OCI-LY1 (cell line): ENCODE results near the gene ZNF334.

Source experiments
- H2AFZ ChIP-seq: fragments of 200-600 bp; sonication (generic), shearing (Covaris generic); 2 replicates; pipeline ENCODE4 v1.6.0; 2014; ENCODE audit warnings: antibody characterized with exemption, mild to moderate bottlenecking, low read length
- H3F3A ChIP-seq: fragments of 200-600 bp; sonication (generic), shearing (Covaris generic); 2 replicates; pipeline ENCODE4 v1.6.0; 2014; ENCODE audit warnings: mild to moderate bottlenecking, antibody characterized with exemption, low read length, moderate library complexity; ENCODE audit not compliant: insufficient read depth
- H3K27ac ChIP-seq: fragments of 200-600 bp; sonication (generic); 2 replicates; pipeline ENCODE4 v1.5.1; 2014; ENCODE audit warnings: low read length, mixed run types, mild to moderate bottlenecking, low read depth; ENCODE audit not compliant: poor library complexity, severe bottlenecking
- H3K27me3 ChIP-seq: fragments of 200-600 bp; sonication (generic); 2 replicates; pipeline ENCODE4 v1.6.0; 2014; ENCODE audit warnings: antibody characterized with exemption, mild to moderate bottlenecking, low read length, moderate library complexity; ENCODE audit not compliant: insufficient read depth
- H3K36me3 ChIP-seq: fragments of 200-600 bp; sonication (generic); 2 replicates; pipeline ENCODE4 v1.6.1; 2014; ENCODE audit warnings: mild to moderate bottlenecking, antibody characterized with exemption, low read length, moderate library complexity, mixed read lengths; ENCODE audit not compliant: insufficient read depth
- H3K4me1 ChIP-seq: fragments of 200-600 bp; sonication (generic); 2 replicates; pipeline ENCODE4 v1.5.1; 2014; ENCODE audit warnings: mild to moderate bottlenecking, low read length, moderate library complexity; ENCODE audit not compliant: insufficient read depth, severe bottlenecking
- H3K4me2 ChIP-seq: fragments of 200-600 bp; sonication (generic), shearing (Covaris generic); 2 replicates; pipeline ENCODE4 v1.6.1; 2014; ENCODE audit warnings: low read length
- H3K4me3 ChIP-seq: fragments of 200-600 bp; sonication (generic); 2 replicates; pipeline ENCODE4 v1.5.1; 2014; ENCODE audit warnings: low read length, low read depth, mild to moderate bottlenecking, mixed read lengths; ENCODE audit not compliant: poor library complexity, severe bottlenecking
- H3K79me2 ChIP-seq: fragments of 200-600 bp; shearing (Covaris generic); 2 replicates; pipeline ENCODE4 v1.6.1; 2016; ENCODE audit warnings: mixed run types, low read length, mixed read lengths; ENCODE audit not compliant: insufficient read depth
- H3K9ac ChIP-seq: fragments of 200-600 bp; sonication (generic), shearing (Covaris generic); 2 replicates; pipeline ENCODE4 v1.6.1; 2014; ENCODE audit warnings: mild to moderate bottlenecking, low read length, mixed read lengths
- H3K9me2 ChIP-seq: fragments of 200-600 bp; sonication (generic), shearing (Covaris generic); 2 replicates; pipeline ENCODE4 v1.6.1; 2014; ENCODE audit warnings: low read depth, mild to moderate bottlenecking, low read length, mixed read lengths
- H3K9me3 ChIP-seq: fragments of 200-600 bp; shearing (Covaris generic); 2 replicates; pipeline ENCODE4 v1.6.1; 2014; ENCODE audit warnings: low read length, mixed read lengths
- H4K20me1 ChIP-seq: fragments of 200-600 bp; sonication (generic), shearing (Covaris generic); 2 replicates; pipeline ENCODE4 v1.6.0; 2016; ENCODE audit warnings: mild to moderate bottlenecking, low read length; ENCODE audit not compliant: insufficient read depth
- EZH2 ChIP-seq: fragments of 200-600 bp; sonication (generic), shearing (Covaris generic); IDR thresholded peaks from 2 replicates; pipeline ENCODE4 v1.8.0; 2017; ENCODE audit warnings: borderline replicate concordance, mixed run types, mild to moderate bottlenecking, antibody characterized with exemption, low read length, moderate library complexity, mixed read lengths
- TF ChIP-seq, protein P1 (sequence below): fragments of 200-600 bp; sonication (generic), shearing (Covaris generic); IDR thresholded peaks from 2 replicates; pipeline ENCODE4 v1.5.1; 2017; ENCODE audit warnings: mild to moderate bottlenecking, antibody characterized with exemption, low read length, moderate library complexity, mixed read lengths

ZNF334 gene

DNA sequence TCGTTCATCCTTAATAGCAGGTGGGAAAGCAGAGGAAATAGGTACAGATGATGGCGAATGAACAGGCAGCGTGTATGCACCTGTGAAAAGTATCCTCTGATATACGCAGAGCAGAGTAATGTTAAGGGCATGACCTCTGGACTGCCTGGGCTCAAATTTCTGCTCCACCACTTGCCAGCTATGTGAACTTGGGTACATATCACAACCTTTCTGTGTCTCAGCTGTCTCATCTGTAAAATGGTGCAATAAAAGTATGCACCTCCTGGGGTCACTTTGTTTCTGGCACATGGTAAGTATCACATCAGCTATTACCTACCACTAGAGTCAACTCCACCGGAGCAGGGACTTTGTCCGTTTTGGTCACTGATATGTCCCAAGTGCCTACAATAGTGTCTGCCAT, 34.6 kb upstream of the ZNF334 start:
- no peaks in the 10 kb centered on the region for H3K9me3 ChIP-seq
- no peak for TF ChIP-seq EZH2
- TF ChIP-seq, protein P1, sequence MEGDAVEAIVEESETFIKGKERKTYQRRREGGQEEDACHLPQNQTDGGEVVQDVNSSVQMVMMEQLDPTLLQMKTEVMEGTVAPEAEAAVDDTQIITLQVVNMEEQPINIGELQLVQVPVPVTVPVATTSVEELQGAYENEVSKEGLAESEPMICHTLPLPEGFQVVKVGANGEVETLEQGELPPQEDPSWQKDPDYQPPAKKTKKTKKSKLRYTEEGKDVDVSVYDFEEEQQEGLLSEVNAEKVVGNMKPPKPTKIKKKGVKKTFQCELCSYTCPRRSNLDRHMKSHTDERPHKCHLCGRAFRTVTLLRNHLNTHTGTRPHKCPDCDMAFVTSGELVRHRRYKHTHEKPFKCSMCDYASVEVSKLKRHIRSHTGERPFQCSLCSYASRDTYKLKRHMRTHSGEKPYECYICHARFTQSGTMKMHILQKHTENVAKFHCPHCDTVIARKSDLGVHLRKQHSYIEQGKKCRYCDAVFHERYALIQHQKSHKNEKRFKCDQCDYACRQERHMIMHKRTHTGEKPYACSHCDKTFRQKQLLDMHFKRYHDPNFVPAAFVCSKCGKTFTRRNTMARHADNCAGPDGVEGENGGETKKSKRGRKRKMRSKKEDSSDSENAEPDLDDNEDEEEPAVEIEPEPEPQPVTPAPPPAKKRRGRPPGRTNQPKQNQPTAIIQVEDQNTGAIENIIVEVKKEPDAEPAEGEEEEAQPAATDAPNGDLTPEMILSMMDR, result no peak
- no peaks in the 10 kb centered on the region for H3K79me2 ChIP-seq
- H2AFZ ChIP-seq, result no peak overlapping the region
- no peak overlapping the region for H3K27ac ChIP-seq
- no peaks in the 10 kb centered on the region for H3K27me3 ChIP-seq
- no peaks in the 10 kb centered on the region for H3K36me3 ChIP-seq
- H3F3A ChIP-seq, result no peaks in the 10 kb centered on the region
- no peak overlapping the region for H3K9ac ChIP-seq
- no peaks in the 10 kb centered on the region for H3K4me1 ChIP-seq
- H4K20me1 ChIP-seq, result no peaks in the 10 kb centered on the region
- H3K4me3 ChIP-seq, result no peak overlapping the region
- H3K4me2 ChIP-seq, result no peak overlapping the region
- no peaks in the 10 kb centered on the region for H3K9me2 ChIP-seq

DNA sequence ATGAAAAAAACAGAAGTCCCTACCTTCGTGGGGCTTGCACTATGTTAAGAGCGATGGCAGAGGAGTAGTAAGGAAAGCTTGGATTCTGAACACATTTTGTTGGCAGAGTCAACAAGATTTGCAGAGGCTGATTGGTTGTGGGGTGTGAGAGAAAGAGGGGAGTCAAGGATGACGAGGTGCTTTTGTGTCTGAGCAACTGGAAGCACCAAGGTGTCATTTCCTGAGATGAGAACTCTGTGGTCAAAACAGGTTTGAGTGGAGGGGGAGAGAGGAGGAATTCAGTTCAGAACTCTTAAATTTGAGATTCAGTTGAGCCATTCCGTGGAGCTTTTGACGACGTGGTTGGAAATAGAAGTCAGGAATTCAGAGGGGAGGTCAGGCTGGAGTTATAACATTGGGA, 33.6 kb upstream of the ZNF334 start:
- Histone ChIP-seq H3K4me1 (no peaks in the 10 kb centered on the region), H3K4me3 (no peak overlapping the region), H3K4me2 (no peak overlapping the region), H3K9me3 (no peaks in the 10 kb centered on the region), H2AFZ (no peak overlapping the region), H3K79me2 (no peaks in the 10 kb centered on the region), H3K27ac (no peak overlapping the region), H3K9ac (no peak overlapping the region), H3K36me3 (no peaks in the 10 kb centered on the region), H4K20me1 (no peaks in the 10 kb centered on the region), H3F3A (no peaks in the 10 kb centered on the region), H3K27me3 (no peaks in the 10 kb centered on the region), H3K9me2 (no peaks in the 10 kb centered on the region)
- no peak for TF ChIP-seq EZH2
- TF ChIP-seq, protein P1, result no peak

DNA sequence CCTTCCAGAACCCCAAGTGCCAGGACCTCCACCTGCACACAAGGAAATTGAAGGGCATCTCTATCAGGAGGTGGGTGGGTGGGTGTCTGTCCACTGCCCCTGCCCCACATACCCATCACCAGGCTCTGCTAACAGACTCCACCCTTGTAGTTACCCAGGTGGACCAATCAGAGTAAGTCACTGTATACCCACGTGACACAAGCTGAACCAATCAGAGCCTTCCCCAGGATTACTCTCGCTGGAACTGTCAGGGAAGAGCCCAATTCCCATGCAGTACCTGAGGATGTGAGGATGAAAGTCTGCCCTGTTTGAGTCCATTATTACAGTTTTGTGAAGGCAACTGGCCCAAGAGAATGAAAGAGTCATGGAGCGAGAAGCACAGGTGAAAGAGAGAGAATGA, 32.9 kb upstream of the ZNF334 start:
- H3K9me3 ChIP-seq, result no peaks in the 10 kb centered on the region
- H3K36me3 ChIP-seq, result no peaks in the 10 kb centered on the region
- no peaks in the 10 kb centered on the region for H3K27me3 ChIP-seq
- H3K9me2 ChIP-seq, result no peaks in the 10 kb centered on the region
- H3K4me3 ChIP-seq, result no peak overlapping the region
- H4K20me1 ChIP-seq, result no peaks in the 10 kb centered on the region
- H2AFZ ChIP-seq, result no peak overlapping the region
- H3K4me2 ChIP-seq, result no peak overlapping the region
- no peak overlapping the region for H3K27ac ChIP-seq
- TF ChIP-seq, protein P1, result no peak
- TF ChIP-seq EZH2, result no peak
- no peak overlapping the region for H3K9ac ChIP-seq
- H3F3A ChIP-seq, result no peaks in the 10 kb centered on the region
- no peaks in the 10 kb centered on the region for H3K79me2 ChIP-seq
- H3K4me1 ChIP-seq, result no peaks in the 10 kb centered on the region
